SK-N-SH (cell line): ENCODE results near the gene DCLRE1A. TPM values are rescaled to one million over a fixed set of nuclear protein-coding genes. Genes with fewer than 3 reads are reported as not detected.

Source experiments
- CTCF ChIA-PET: fragments of 300-600, 350-600 bp; formaldehyde crosslinking; extraction: SDS; loops from one replicate; lab custom pipeline; 2021; lab: Yijun Ruan, JAX
- POLR2A ChIA-PET: fragments of 350-600 bp; sonication (Branson Sonifier 250); formaldehyde crosslinking; extraction: SDS; loops from one replicate; lab custom pipeline; 2020; ENCODE audit warnings: antibody characterized with exemption, inconsistent platforms; lab: Yijun Ruan, JAX
- DNase-seq: peaks from one replicate; pipeline ENCODE4 v3.0.0; 2012
- H2AFZ ChIP-seq: fragments of 200-600 bp; sonication (generic); 2 replicates; pipeline ENCODE4 v1.8.1; 2016; ENCODE audit warnings: antibody characterized with exemption, mild to moderate bottlenecking, low read depth
- H3F3A ChIP-seq: fragments of 200-600 bp; sonication (generic); replicated peaks from 2 replicates; pipeline ENCODE3; 2016; ENCODE audit warnings: antibody characterized with exemption, mild to moderate bottlenecking; ENCODE audit not compliant: insufficient read depth
- H3K27ac ChIP-seq, 2 experiments: fragments of 200-500 bp in 1 of 2; fragments of 200-600 bp in 1 of 2; sonication (Bioruptor generic) in 1 of 2; sonication (generic), shearing (Covaris generic) in 1 of 2; 2 replicates each; pipeline versions ENCODE4 v1.5.1 to v1.6.1; 2014 to 2016; ENCODE audit warnings: low read depth in 2 of 2, inconsistent platforms in 1 of 2, low read length in 1 of 2, mild to moderate bottlenecking in 1 of 2, mixed read lengths in 1 of 2
- H3K27me3 ChIP-seq: fragments of 200-600 bp; sonication (generic), shearing (Covaris generic); 2 replicates; pipeline ENCODE4 v1.6.1; 2016; ENCODE audit warnings: mixed run types; ENCODE audit not compliant: insufficient read depth
- H3K36me3 ChIP-seq, 2 experiments: fragments of 200-500 bp in 1 of 2; fragments of 200-600 bp in 1 of 2; sonication (Bioruptor generic) in 1 of 2; sonication (generic) in 1 of 2; replicated peaks in 1 of 2; 2 replicates each; pipeline versions ENCODE3 to v1.5.1; 2014 to 2016; ENCODE audit warnings: low read length in 1 of 2, mild to moderate bottlenecking in 1 of 2; ENCODE audit not compliant: insufficient read depth in 2 of 2, control insufficient read depth in 1 of 2
- H3K4me1 ChIP-seq, 2 experiments: fragments of 200-500 bp in 1 of 2; fragments of 200-600 bp in 1 of 2; sonication (Bioruptor generic) in 1 of 2; sonication (generic), shearing (Covaris generic) in 1 of 2; 2 replicates each; pipeline versions ENCODE4 v1.5.1 to v1.6.1; 2014 to 2016; ENCODE audit warnings: low read depth in 1 of 2, low read length in 1 of 2, mixed run types in 1 of 2; ENCODE audit not compliant: insufficient read depth in 2 of 2, control insufficient read depth in 1 of 2
- H3K4me2 ChIP-seq: fragments of 200-600 bp; sonication (generic), shearing (Covaris generic); 2 replicates; pipeline ENCODE4 v1.6.1; 2017; ENCODE audit warnings: mixed run types
- H3K4me3 ChIP-seq, 2 experiments: fragments of 200-500 bp in 1 of 2; fragments of 200-600 bp in 1 of 2; sonication (Bioruptor generic) in 1 of 2; sonication (generic), shearing (Covaris generic) in 1 of 2; 2 replicates each; pipeline versions ENCODE4 v1.5.1 to v1.8.1; 2014 to 2016; ENCODE audit warnings: low read depth in 2 of 2, inconsistent platforms in 1 of 2, low read length in 1 of 2, mild to moderate bottlenecking in 1 of 2, mixed read lengths in 1 of 2, moderate library complexity in 1 of 2
- H3K79me2 ChIP-seq: fragments of 200-600 bp; sonication (generic); 2 replicates; pipeline ENCODE4 v1.8.1; 2017; ENCODE audit warnings: mild to moderate bottlenecking; ENCODE audit not compliant: insufficient read depth
- H3K9ac ChIP-seq: fragments of 200-600 bp; sonication (generic); 2 replicates; pipeline ENCODE4 v1.6.1; 2017; ENCODE audit warnings: mixed run types
- H3K9me2 ChIP-seq: fragments of 200-600 bp; sonication (generic); 2 replicates; pipeline ENCODE4 v1.6.1; 2017; ENCODE audit warnings: mixed run types
- H3K9me3 ChIP-seq: fragments of 200-600 bp; sonication (generic); 2 replicates; pipeline ENCODE4 v1.6.1; 2017; ENCODE audit warnings: mixed run types, mild to moderate bottlenecking, moderate library complexity
- H4K20me1 ChIP-seq: fragments of 200-600 bp; sonication (generic); 2 replicates; pipeline ENCODE4 v1.6.1; 2017; ENCODE audit warnings: mild to moderate bottlenecking, mixed run types; ENCODE audit not compliant: insufficient read depth
- CHD2 ChIP-seq: fragments of 150-350 bp; IDR thresholded peaks from 2 replicates; pipeline ENCODE4 v1.6.1; 2018; ENCODE audit warnings: low read length; ENCODE audit not compliant: partially characterized antibody
- EZH2phosphoT487 ChIP-seq: fragments of 200-600 bp; sonication (generic); IDR thresholded peaks from 2 replicates; pipeline ENCODE4 v1.6.1; 2017; ENCODE audit warnings: low read depth, mixed run types, mild to moderate bottlenecking, antibody characterized with exemption, moderate library complexity, borderline replicate concordance
- FOXJ3 ChIP-seq: sonication (generic); formaldehyde crosslinking; IDR thresholded peaks from 2 replicates; pipeline ENCODE4 v1.5.1; 2020; ENCODE audit warnings: mild to moderate bottlenecking, missing genetic modification reagents
- FOXM1 ChIP-seq: IDR thresholded peaks from 2 replicates; pipeline ENCODE4 v1.4.0; 2012; ENCODE audit warnings: low read depth, mild to moderate bottlenecking
- MAX ChIP-seq: IDR thresholded peaks from 2 replicates; pipeline ENCODE4 v1.4.0; 2012; ENCODE audit warnings: low read depth
- MEF2A ChIP-seq: IDR thresholded peaks from 2 replicates; pipeline ENCODE4 v1.4.0; 2012; ENCODE audit warnings: low read depth, borderline replicate concordance
- NFIC ChIP-seq: IDR thresholded peaks from 2 replicates; pipeline ENCODE4 v1.4.0; 2012; ENCODE audit warnings: borderline replicate concordance
- NRF1 ChIP-seq: IDR thresholded peaks from 2 replicates; pipeline ENCODE4 v1.6.1; 2012; ENCODE audit warnings: low read depth, mild to moderate bottlenecking, low read length
- PBX3 ChIP-seq: IDR thresholded peaks from 2 replicates; pipeline ENCODE4; 2012
- POLR2AphosphoS5 ChIP-seq: IDR thresholded peaks from 2 replicates; pipeline ENCODE4 v1.6.1; 2012; ENCODE audit warnings: low read depth, low read length
- RCOR1 ChIP-seq: fragments of 150-350 bp; IDR thresholded peaks from 2 replicates; pipeline ENCODE4 v1.6.1; 2017; ENCODE audit warnings: antibody characterized with exemption, low read length
- REST ChIP-seq: IDR thresholded peaks from 2 replicates; pipeline ENCODE4 v1.6.1; 2012; ENCODE audit warnings: mild to moderate bottlenecking, low read depth, low read length, moderate library complexity
- RXRA ChIP-seq: IDR thresholded peaks from 2 replicates; pipeline ENCODE4 v1.4.0; 2012; ENCODE audit warnings: low read depth, mild to moderate bottlenecking, borderline replicate concordance
- SIN3A ChIP-seq: IDR thresholded peaks from 2 replicates; pipeline ENCODE4 v1.6.1; 2012; ENCODE audit warnings: low read depth, mild to moderate bottlenecking, low read length, moderate library complexity, borderline replicate concordance
- SMC3 ChIP-seq: IDR thresholded peaks from 2 replicates; pipeline ENCODE4 v1.6.1; 2012; ENCODE audit warnings: low read depth, low read length, improper control_type of control experiment
- TAF1 ChIP-seq: IDR thresholded peaks from 2 replicates; pipeline ENCODE4 v1.6.1; 2012; ENCODE audit warnings: low read depth, mild to moderate bottlenecking, low read length, moderate library complexity, borderline replicate concordance
- TCF12 ChIP-seq: IDR thresholded peaks from 2 replicates; pipeline ENCODE4 v1.4.0; 2012
- USF1 ChIP-seq: IDR thresholded peaks from 2 replicates; pipeline ENCODE4 v1.4.0; 2012; ENCODE audit warnings: low read depth, borderline replicate concordance
- USF2 ChIP-seq: fragments of 150-350 bp; IDR thresholded peaks from 2 replicates; pipeline ENCODE4 v1.6.1; 2017; ENCODE audit warnings: antibody characterized with exemption, low read length, low read depth, borderline replicate concordance
- YY1 ChIP-seq: IDR thresholded peaks from 2 replicates; pipeline ENCODE4 v1.4.0; 2012; ENCODE audit warnings: low read depth, mild to moderate bottlenecking
- WGBS: methylation state at CpG from one replicate; pipeline ENCODE4 v1.1.6; 2017; ENCODE audit warnings: low lambda C conversion rate; 5-methylcytosine and 5-hydroxymethylcytosine counted together
- polyA plus RNA-seq, 3 experiments: library from polyadenylated mRNA; depleted of rRNA; stranded (reverse); fragments of >200 nt; gene quantifications; 2 replicates each; pipeline ENCODE4 v1.2.3, GENCODE V29; 2012
- TF ChIP-seq, protein P1 (sequence below): fragments of 200-600 bp; sonication (generic); IDR thresholded peaks from 2 replicates; pipeline ENCODE4 v1.6.1; 2017; ENCODE audit warnings: antibody characterized with exemption, mild to moderate bottlenecking, moderate library complexity

Gene DCLRE1A
- polyA plus RNA-seq, 1 of the 3 experiments (the other 2 are of a cell fraction): 2.6 TPM

GRCh38 chr10:113894581-113894980 is 40.7 kb upstream of the DCLRE1A start (continued):
- TF ChIP-seq, protein P1, sequence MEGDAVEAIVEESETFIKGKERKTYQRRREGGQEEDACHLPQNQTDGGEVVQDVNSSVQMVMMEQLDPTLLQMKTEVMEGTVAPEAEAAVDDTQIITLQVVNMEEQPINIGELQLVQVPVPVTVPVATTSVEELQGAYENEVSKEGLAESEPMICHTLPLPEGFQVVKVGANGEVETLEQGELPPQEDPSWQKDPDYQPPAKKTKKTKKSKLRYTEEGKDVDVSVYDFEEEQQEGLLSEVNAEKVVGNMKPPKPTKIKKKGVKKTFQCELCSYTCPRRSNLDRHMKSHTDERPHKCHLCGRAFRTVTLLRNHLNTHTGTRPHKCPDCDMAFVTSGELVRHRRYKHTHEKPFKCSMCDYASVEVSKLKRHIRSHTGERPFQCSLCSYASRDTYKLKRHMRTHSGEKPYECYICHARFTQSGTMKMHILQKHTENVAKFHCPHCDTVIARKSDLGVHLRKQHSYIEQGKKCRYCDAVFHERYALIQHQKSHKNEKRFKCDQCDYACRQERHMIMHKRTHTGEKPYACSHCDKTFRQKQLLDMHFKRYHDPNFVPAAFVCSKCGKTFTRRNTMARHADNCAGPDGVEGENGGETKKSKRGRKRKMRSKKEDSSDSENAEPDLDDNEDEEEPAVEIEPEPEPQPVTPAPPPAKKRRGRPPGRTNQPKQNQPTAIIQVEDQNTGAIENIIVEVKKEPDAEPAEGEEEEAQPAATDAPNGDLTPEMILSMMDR: no peak
- no peak for TF ChIP-seq REST
- no peak for TF ChIP-seq USF2

DNA sequence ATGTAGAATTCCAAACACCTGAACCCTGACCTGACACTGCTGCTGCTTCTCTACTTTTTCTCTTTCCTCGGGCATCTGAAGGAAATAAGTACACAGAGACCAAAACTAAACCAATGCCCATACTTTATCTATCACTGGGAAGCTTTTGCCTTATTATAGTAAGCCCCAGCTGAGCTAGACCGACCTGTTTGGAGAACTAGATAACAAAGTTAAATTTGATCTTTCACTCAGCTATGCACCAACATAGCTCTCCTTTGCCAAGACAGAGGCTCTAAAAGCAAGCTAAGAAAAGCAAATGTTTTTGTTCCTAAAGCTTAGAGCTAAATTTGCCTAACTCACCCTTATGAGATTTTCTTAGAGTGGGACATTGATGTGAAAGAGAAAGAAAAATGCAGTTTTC is 39.7 kb upstream of the DCLRE1A start:
- WGBS: 94% methylated on average over 2 of the region's 2 CpGs
- ChIA-PET CTCF (interaction anchor here (0.7 to 0.9 kb wide), 2 partner anchors 19 to 31 kb away, joined by 3 read pairs; no protein-coding TSS in a partner anchor), POLR2A (no interaction called here)

More for the DNA sequence above, 39.7 kb upstream of the DCLRE1A start:
- Histone ChIP-seq H3K4me1 (peaks cover 5 to 15% of the 10 kb centered on the region in 2 experiments; a peak in 3 of 4 replicates), H3K36me3 (peaks cover 11 to 16% of the 10 kb centered on the region in 2 experiments), H3K27ac (no peak overlapping the region), H3K27me3 (no peaks in the 10 kb centered on the region), H2AFZ (no peak overlapping the region), H3F3A (peaks cover 3% of the 10 kb centered on the region), H3K9me2 (no peaks in the 10 kb centered on the region), H3K79me2 (no peaks in the 10 kb centered on the region), H3K9me3 (no peaks in the 10 kb centered on the region), H4K20me1 (no peaks in the 10 kb centered on the region), H3K4me2 (no peak overlapping the region), H3K4me3 (no peak overlapping the region), H3K9ac (no peak overlapping the region)
- no peak for DNase-seq
- TF ChIP-seq MEF2A: no peak
- no peak for TF ChIP-seq NRF1
- TF ChIP-seq TAF1: no peak
- no peak for TF ChIP-seq MAX
- no peak for TF ChIP-seq SMC3
- no peak for TF ChIP-seq CHD2
- no peak for TF ChIP-seq FOXJ3 (CRISPR knock-in tag)
- TF ChIP-seq SIN3A: no peak
- no peak for TF ChIP-seq TCF12
- TF ChIP-seq FOXM1: no peak
- no peak for TF ChIP-seq EZH2phosphoT487
- no peak for TF ChIP-seq USF2
- TF ChIP-seq NFIC: no peak
- no peak for TF ChIP-seq RCOR1
- TF ChIP-seq PBX3: no peak
- no peak for TF ChIP-seq POLR2AphosphoS5
- no peak for TF ChIP-seq USF1
- TF ChIP-seq RXRA: no peak
- TF ChIP-seq YY1: no peak
